Measurements from ENCODE around the gene CKS2.

DNA sequence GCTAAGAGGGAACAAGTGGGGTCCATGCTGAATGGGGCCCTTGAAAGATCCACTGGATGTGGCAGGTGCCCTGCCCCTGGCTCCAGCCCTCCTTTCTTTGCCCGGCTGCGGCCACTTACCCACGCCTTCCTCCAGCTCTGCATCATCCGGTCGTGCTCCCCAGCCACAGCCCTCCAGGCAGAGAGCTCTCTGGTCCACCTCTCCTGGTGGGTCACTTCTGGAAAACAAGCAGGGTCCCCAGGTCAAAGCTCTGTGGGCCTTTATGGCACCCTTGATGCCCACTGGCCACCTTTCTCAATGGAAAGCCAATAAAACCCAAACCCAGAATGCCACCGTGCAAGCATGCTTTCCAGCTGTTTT is 52.3 kb downstream of the CKS2 start:
- no peak for TF ChIP-seq ISL1 (CRISPR knock-in tag; IDR thresholded peaks at IDR 0.05)
- TF ChIP-seq, protein P1, sequence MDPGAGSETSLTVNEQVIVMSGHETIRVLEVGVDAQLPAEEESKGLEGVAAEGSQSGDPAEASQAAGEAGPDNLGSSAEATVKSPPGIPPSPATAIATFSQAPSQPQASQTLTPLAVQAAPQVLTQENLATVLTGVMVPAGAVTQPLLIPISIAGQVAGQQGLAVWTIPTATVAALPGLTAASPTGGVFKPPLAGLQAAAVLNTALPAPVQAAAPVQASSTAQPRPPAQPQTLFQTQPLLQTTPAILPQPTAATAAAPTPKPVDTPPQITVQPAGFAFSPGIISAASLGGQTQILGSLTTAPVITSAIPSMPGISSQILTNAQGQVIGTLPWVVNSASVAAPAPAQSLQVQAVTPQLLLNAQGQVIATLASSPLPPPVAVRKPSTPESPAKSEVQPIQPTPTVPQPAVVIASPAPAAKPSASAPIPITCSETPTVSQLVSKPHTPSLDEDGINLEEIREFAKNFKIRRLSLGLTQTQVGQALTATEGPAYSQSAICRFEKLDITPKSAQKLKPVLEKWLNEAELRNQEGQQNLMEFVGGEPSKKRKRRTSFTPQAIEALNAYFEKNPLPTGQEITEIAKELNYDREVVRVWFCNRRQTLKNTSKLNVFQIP (CRISPR knock-in tag; IDR thresholded peaks at IDR 0.05; ENCODE audit: borderline replicate concordance, low read depth): no peak
- TF ChIP-seq ARNTL (CRISPR knock-in tag; IDR thresholded peaks at IDR 0.05; ENCODE audit: borderline replicate concordance, low read depth): no peak
- TF ChIP-seq ZFP30 (CRISPR knock-in tag; IDR thresholded peaks at IDR 0.05): no peak
- TF ChIP-seq ZC3H10 (CRISPR knock-in tag; IDR thresholded peaks at IDR 0.05): no peak

All from SK-N-SH treated with all-trans-retinoic acid at 6 μM for 48 hours (cell line).